C4-2B (cell line): ENCODE results near the gene RNU6-9.

Experiments used
- ZFX ChIP-seq: fragments of 450-650 bp; IDR thresholded peaks from 2 replicates; pipeline ENCODE4 v1.6.1; 2017
- TF ChIP-seq, protein P1 (sequence below): fragments of 450-650 bp; conservative IDR thresholded peaks from 2 replicates; pipeline ENCODE4 v1.5.1; 2017; ENCODE audit warnings: mild to moderate bottlenecking

DNA sequence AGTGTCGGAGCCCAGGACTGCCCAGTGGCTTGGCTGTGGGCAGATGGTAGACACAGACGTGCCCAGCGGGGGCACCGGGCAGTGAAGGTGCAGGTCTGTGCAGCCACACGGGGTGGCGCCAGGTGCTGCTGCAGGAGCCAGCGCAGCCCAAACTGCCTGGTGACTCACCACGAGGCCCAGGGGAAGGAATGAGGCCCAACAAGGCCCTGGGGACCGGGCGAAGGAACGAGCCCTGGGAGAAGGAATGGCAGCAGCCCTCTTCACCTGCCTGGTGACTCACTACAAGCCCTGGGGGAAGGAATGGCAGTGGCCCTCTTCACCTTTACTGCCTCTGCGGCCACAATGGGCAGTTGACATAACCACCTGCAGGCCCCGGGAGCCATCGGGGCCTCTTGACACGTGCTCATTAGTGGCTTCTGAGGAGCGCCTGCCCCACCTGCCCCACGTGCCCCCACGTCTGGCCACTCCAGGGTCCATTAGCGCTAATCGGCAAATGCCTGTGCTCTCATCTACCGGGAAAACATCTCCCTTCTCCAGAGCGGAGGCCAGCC, 9.5 kb upstream of the RNU6-9 start:
- TF ChIP-seq, protein P1, sequence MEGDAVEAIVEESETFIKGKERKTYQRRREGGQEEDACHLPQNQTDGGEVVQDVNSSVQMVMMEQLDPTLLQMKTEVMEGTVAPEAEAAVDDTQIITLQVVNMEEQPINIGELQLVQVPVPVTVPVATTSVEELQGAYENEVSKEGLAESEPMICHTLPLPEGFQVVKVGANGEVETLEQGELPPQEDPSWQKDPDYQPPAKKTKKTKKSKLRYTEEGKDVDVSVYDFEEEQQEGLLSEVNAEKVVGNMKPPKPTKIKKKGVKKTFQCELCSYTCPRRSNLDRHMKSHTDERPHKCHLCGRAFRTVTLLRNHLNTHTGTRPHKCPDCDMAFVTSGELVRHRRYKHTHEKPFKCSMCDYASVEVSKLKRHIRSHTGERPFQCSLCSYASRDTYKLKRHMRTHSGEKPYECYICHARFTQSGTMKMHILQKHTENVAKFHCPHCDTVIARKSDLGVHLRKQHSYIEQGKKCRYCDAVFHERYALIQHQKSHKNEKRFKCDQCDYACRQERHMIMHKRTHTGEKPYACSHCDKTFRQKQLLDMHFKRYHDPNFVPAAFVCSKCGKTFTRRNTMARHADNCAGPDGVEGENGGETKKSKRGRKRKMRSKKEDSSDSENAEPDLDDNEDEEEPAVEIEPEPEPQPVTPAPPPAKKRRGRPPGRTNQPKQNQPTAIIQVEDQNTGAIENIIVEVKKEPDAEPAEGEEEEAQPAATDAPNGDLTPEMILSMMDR: no peak
- no peak for TF ChIP-seq ZFX
